ENCODE results near the gene PPM1A. TPM values are rescaled to one million over a fixed set of nuclear protein-coding genes. Genes with fewer than 3 reads are reported as not detected.
"Not testable (repeated sequence)": the region's sequence is repeated elsewhere in the genome, so short reads cannot be mapped to it uniquely, and the experiment has no call there.

Gene PPM1A
- total RNA-seq, 2 donors from 2014 or later, result 37.0 to 42.4 TPM

GRCh38 chr14:60315196-60315990 is 66.4 kb downstream of the PPM1A start:
- no peak for DNase-seq (ENCODE audit: low spot score)
- no peak overlapping the region for H3K27ac ChIP-seq
- no peaks in the 10 kb centered on the region for H3K9me3 ChIP-seq
- H3K27me3 ChIP-seq, result no peaks in the 10 kb centered on the region
- H3K4me3 ChIP-seq, result no peak overlapping the region
- no peaks in the 10 kb centered on the region for H3K36me3 ChIP-seq
- H3K4me1 ChIP-seq, result no peaks in the 10 kb centered on the region
- TF ChIP-seq, protein P1, sequence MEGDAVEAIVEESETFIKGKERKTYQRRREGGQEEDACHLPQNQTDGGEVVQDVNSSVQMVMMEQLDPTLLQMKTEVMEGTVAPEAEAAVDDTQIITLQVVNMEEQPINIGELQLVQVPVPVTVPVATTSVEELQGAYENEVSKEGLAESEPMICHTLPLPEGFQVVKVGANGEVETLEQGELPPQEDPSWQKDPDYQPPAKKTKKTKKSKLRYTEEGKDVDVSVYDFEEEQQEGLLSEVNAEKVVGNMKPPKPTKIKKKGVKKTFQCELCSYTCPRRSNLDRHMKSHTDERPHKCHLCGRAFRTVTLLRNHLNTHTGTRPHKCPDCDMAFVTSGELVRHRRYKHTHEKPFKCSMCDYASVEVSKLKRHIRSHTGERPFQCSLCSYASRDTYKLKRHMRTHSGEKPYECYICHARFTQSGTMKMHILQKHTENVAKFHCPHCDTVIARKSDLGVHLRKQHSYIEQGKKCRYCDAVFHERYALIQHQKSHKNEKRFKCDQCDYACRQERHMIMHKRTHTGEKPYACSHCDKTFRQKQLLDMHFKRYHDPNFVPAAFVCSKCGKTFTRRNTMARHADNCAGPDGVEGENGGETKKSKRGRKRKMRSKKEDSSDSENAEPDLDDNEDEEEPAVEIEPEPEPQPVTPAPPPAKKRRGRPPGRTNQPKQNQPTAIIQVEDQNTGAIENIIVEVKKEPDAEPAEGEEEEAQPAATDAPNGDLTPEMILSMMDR (IDR thresholded peaks at IDR 0.05), result no peak

DNA sequence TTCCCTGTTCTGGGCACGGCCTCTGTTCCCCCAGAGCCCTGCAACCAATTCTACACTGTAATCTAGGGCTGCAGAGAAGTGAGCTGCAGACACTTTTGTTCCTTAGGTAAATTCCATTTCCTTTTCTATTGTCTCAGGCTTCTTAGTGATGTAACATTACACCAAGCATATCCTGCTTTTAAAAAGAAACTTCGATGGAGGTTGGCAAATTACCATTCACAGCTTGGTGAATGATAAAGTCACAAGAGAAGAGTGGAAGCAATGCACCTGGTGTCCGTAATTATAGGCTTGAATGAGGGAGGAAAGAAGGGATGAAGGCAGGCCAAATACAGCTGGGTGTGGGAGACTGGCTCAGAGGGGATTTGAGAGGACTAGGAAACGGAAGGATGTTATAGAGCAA is 68.6 kb downstream of the PPM1A start:
- no peaks in the 10 kb centered on the region for H3K36me3 ChIP-seq
- H3K27me3 ChIP-seq, result no peaks in the 10 kb centered on the region
- no peak overlapping the region for H3K27ac ChIP-seq
- no peaks in the 10 kb centered on the region for H3K9me3 ChIP-seq
- DNase-seq (ENCODE audit: low spot score), result no peak
- TF ChIP-seq, protein P1 (IDR thresholded peaks at IDR 0.05), result no peak
- H3K4me1 ChIP-seq, result no peaks in the 10 kb centered on the region
- no peak overlapping the region for H3K4me3 ChIP-seq

DNA sequence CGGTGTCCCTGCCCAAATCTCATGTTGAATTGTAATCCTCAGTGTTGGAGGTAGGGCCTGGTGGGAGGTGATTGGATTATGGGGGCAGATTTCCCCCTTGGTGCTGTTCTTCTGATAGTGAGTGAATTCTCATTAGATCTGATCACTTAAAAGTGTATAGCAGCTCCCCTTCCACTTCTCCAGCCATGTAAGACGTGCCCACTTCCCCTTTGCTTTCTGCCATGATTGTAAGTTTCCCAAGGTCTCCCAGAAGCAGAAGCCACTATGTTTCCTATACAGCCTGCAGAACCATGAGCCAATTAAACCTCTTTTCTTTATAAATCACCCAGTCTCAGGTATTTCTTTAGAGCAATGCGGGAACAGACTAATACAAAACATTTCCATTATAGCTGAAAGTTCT is 71.8 kb downstream of the PPM1A start:
- not testable (repeated sequence) for H3K4me3 ChIP-seq; H3K4me1 ChIP-seq; H3K9me3 ChIP-seq; DNase-seq (ENCODE audit: low spot score); H3K36me3 ChIP-seq; H3K27ac ChIP-seq; H3K27me3 ChIP-seq

GRCh38 chr14:60323199-60323896 is 74.3 kb downstream of the PPM1A start:
- no peaks in the 10 kb centered on the region for H3K27me3 ChIP-seq
- H3K4me3 ChIP-seq, result no peak overlapping the region
- no peak for DNase-seq (ENCODE audit: low spot score)
- peaks cover 0 to 8% of the 10 kb centered on the region in 2 donors for H3K4me1 ChIP-seq
- no peak overlapping the region for H3K27ac ChIP-seq
- no peaks in the 10 kb centered on the region for H3K9me3 ChIP-seq
- no peaks in the 10 kb centered on the region for H3K36me3 ChIP-seq
- TF ChIP-seq, protein P1 (IDR thresholded peaks at IDR 0.05), result no peak

DNA sequence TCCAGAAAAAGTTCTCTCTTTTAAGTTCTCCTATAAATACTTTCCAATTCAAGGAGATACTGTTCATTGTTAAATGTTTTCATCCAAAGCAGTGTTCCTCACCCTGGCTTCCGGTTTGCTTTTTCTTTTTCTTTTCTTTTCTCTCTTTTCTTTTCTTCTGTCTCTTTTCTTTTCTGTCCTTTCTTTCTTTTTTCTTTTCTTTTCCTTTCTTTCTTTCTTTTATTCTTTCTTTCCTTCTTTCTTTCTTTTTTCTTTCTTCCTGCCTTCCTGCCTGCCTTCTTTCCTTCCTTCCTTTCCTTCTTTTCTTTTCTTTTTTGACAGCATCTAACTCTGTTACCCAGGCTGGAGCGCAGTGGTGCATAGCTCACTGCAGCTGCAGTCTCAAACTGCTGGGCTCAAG is 75.8 kb downstream of the PPM1A start:
- no peaks in the 10 kb centered on the region for H3K27me3 ChIP-seq
- no peak for DNase-seq (ENCODE audit: low spot score)
- H3K27ac ChIP-seq, result no peak overlapping the region
- TF ChIP-seq, protein P1 (IDR thresholded peaks at IDR 0.05), result no peak
- H3K4me3 ChIP-seq, result no peak overlapping the region
- no peaks in the 10 kb centered on the region for H3K36me3 ChIP-seq
- no peaks in the 10 kb centered on the region for H3K9me3 ChIP-seq
- H3K4me1 ChIP-seq, result peaks cover 0 to 8% of the 10 kb centered on the region in 2 donors

DNA sequence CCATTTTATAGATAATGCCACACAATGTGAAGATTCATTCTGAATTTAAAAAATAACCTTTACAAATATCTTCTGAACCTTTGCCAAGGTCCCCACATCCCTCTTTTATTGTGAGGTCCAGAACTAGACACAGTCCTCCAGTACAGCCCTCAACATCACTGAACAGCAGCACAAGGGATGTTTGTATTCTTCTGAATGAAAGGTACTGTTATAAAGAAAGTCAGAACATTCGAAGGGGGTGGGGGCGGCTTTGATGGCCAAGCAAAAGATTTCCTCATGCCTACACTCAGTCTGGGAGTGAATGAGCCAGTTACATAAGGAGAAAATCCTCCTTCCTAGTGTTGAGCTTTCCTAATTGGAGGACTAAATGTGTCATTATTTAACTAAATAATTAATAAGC is 77.3 kb downstream of the PPM1A start:
- no peak for DNase-seq (ENCODE audit: low spot score)

More for the DNA sequence above, 77.3 kb downstream of the PPM1A start:
- H3K4me3 ChIP-seq, result no peak overlapping the region
- no peaks in the 10 kb centered on the region for H3K36me3 ChIP-seq
- H3K27me3 ChIP-seq, result no peaks in the 10 kb centered on the region
- peaks cover 0 to 9% of the 10 kb centered on the region in 2 donors for H3K4me1 ChIP-seq
- no peaks in the 10 kb centered on the region for H3K9me3 ChIP-seq
- TF ChIP-seq, protein P1 (IDR thresholded peaks at IDR 0.05), result no peak
- H3K27ac ChIP-seq, result no peak overlapping the region
